Choroid plexus epithelial cell (primary cell): ENCODE data around the gene TLR8.

Experiments used
- DNase-seq: peaks from one replicate; pipeline ENCODE4 v3.0.0-alpha.2; 2010; ENCODE audit warnings: low read depth
- H3K4me3 ChIP-seq: 2 replicates; pipeline ENCODE4 v1.5.1; 2011; ENCODE audit warnings: low read depth, mild to moderate bottlenecking, control low read depth, low read length, moderate library complexity
- CTCF ChIP-seq: conservative IDR thresholded peaks from 2 replicates; pipeline ENCODE4 v1.5.1; 2011; ENCODE audit warnings: low read depth, mild to moderate bottlenecking, control low read depth, inconsistent platforms, low read length, moderate library complexity

Gene TLR8

GRCh38 chrX:12894074-12895030, 12.1 kb upstream of the TLR8 start:
- peak; percentile 80 for TF ChIP-seq CTCF
- no peak overlapping the region for H3K4me3 ChIP-seq
- DNase-seq = peak; percentile 53

- DNase-seq = peak; percentile 6
- no peak overlapping the region for H3K4me3 ChIP-seq
- TF ChIP-seq CTCF = no peak
These were observed 10.6 kb upstream of the TLR8 start for GRCh38 chrX:12895866-12896265.

GRCh38 chrX:12896935-12897334, 9.5 kb upstream of the TLR8 start:
- DNase-seq = no peak
- TF ChIP-seq CTCF = no peak
- no peak overlapping the region for H3K4me3 ChIP-seq

GRCh38 chrX:12898073-12898472, 8.3 kb upstream of the TLR8 start:
- no peak for TF ChIP-seq CTCF
- no peak for DNase-seq
- no peak overlapping the region for H3K4me3 ChIP-seq

- H3K4me3 ChIP-seq = no peak overlapping the region
- DNase-seq = no peak
- no peak for TF ChIP-seq CTCF
These were observed 6.9 kb upstream of the TLR8 start for GRCh38 chrX:12899506-12899905.

- peak; percentile 67 for TF ChIP-seq CTCF
- H3K4me3 ChIP-seq = no peak overlapping the region
- DNase-seq = peak; percentile 64
These were observed 4.9 kb upstream of the TLR8 start for GRCh38 chrX:12901486-12901885.

- DNase-seq = peak; percentile 4
- no peak for TF ChIP-seq CTCF
- no peak overlapping the region for H3K4me3 ChIP-seq
These were observed 2.8 kb upstream of the TLR8 start for GRCh38 chrX:12903646-12904045.
